Fibroblast of lung (primary cell): ENCODE data around the gene ARHGEF10L.

Experiments used
- CTCF ChIP-seq, 2 donors: IDR thresholded peaks in 1 of 2; conservative IDR thresholded peaks in 1 of 2; 1 replicate in 1 of 2; 2 replicates in 1 of 2; pipeline ENCODE4 v1.5.1; 2011 to 2012; ENCODE audit warnings: low read length in 2 of 2, control low read depth in 1 of 2, inconsistent platforms in 1 of 2, low read depth in 1 of 2, mild to moderate bottlenecking in 1 of 2
- EZH2 ChIP-seq: IDR thresholded peaks from 2 replicates; pipeline ENCODE4 v1.5.1; 2012; ENCODE audit warnings: low read length, control low read depth, mild to moderate bottlenecking; ENCODE audit errors: missing control alignments

- TF ChIP-seq CTCF (conservative IDR thresholded peaks at IDR 0.05 in 1 of 2, IDR thresholded peaks at IDR 0.05 in 1 of 2; ENCODE audit: low read depth in 1 of 2, low read length in 2 of 2) (no peak), EZH2 (no peak)
Observed at GRCh38 chr1:17529381-17529780, 10.1 kb upstream of the ARHGEF10L start.
